Mesendoderm (in vitro differentiated cells): ENCODE data around the gene PANX1.

Experiments
- DNase-seq: peaks from one replicate; pipeline ENCODE4 v3.0.0; 2013
- H2AK5ac ChIP-seq: 2 replicates; pipeline ENCODE4 v1.6.1; 2013; ENCODE audit warnings: low read length, inconsistent platforms
- H2BK120ac ChIP-seq: 2 replicates; pipeline ENCODE4 v1.6.1; 2013; ENCODE audit warnings: low read depth, mild to moderate bottlenecking, low read length, moderate library complexity, mixed read lengths
- H2BK15ac ChIP-seq: replicated peaks from 2 replicates; pipeline ENCODE4 v1.6.1; 2013; ENCODE audit warnings: low read depth, mild to moderate bottlenecking, moderate library complexity
- H2BK5ac ChIP-seq: 2 replicates; pipeline ENCODE4 v1.6.1; 2013; ENCODE audit warnings: low read length, inconsistent platforms
- H3K18ac ChIP-seq: 2 replicates; pipeline ENCODE4 v1.6.1; 2013; ENCODE audit warnings: mild to moderate bottlenecking, low read length, mixed read lengths
- H3K23ac ChIP-seq: one replicate; pipeline ENCODE4 v1.6.1; 2013; ENCODE audit warnings: low read length
- H3K27ac ChIP-seq: 2 replicates; pipeline ENCODE4 v1.5.1; 2013; ENCODE audit warnings: low read depth, mild to moderate bottlenecking, inconsistent platforms, low read length, moderate library complexity
- H3K27me3 ChIP-seq: 2 replicates; pipeline ENCODE4 v1.6.1; 2013; ENCODE audit warnings: low read length, control low read depth, mild to moderate bottlenecking, inconsistent platforms; ENCODE audit not compliant: insufficient read depth, poor library complexity
- H3K36me3 ChIP-seq: 2 replicates; pipeline ENCODE4 v1.6.1; 2013; ENCODE audit warnings: low read length, inconsistent platforms; ENCODE audit not compliant: control insufficient read depth, insufficient read depth
- H3K4ac ChIP-seq: one replicate; pipeline ENCODE4 v1.6.1; 2013; ENCODE audit warnings: low read depth, mild to moderate bottlenecking, low read length, moderate library complexity
- H3K4me1 ChIP-seq: 2 replicates; pipeline ENCODE4 v1.6.1; 2013; ENCODE audit warnings: low read depth, low read length, inconsistent platforms; ENCODE audit not compliant: control insufficient read depth
- H3K4me2 ChIP-seq: 2 replicates; pipeline ENCODE4 v1.6.1; 2013; ENCODE audit warnings: low read length
- H3K4me3 ChIP-seq: 2 replicates; pipeline ENCODE4 v1.5.1; 2013; ENCODE audit warnings: mild to moderate bottlenecking, low read length
- H3K56ac ChIP-seq: one replicate; pipeline ENCODE4 v1.6.1; 2013; ENCODE audit warnings: low read length
- H3K79me1 ChIP-seq: 2 replicates; pipeline ENCODE4 v1.6.1; 2013; ENCODE audit warnings: low read length, inconsistent platforms
- H3K79me2 ChIP-seq: 2 replicates; pipeline ENCODE4 v1.6.1; 2013; ENCODE audit warnings: mild to moderate bottlenecking, low read length; ENCODE audit not compliant: control insufficient read depth, insufficient read depth
- H3K9ac ChIP-seq: 2 replicates; pipeline ENCODE4 v1.6.1; 2013; ENCODE audit warnings: low read length, inconsistent platforms
- H4K5ac ChIP-seq: one replicate; pipeline ENCODE4 v1.6.1; 2013; ENCODE audit warnings: low read length
- H4K8ac ChIP-seq: one replicate; pipeline ENCODE4 v1.6.1; 2013; ENCODE audit warnings: low read depth, mild to moderate bottlenecking, control low read depth, low read length, moderate library complexity
- WGBS: extraction: QIAGEN DNeasy Blood & Tissue Kit; methylation state at CpG from one replicate; pipeline ENCODE4 v1.1.7; 2013; ENCODE audit warnings: low lambda C conversion rate, missing lambda C conversion rate; ENCODE audit not compliant: insufficient coverage; ENCODE audit errors: extremely low coverage; 5-methylcytosine and 5-hydroxymethylcytosine counted together

Gene PANX1

DNA sequence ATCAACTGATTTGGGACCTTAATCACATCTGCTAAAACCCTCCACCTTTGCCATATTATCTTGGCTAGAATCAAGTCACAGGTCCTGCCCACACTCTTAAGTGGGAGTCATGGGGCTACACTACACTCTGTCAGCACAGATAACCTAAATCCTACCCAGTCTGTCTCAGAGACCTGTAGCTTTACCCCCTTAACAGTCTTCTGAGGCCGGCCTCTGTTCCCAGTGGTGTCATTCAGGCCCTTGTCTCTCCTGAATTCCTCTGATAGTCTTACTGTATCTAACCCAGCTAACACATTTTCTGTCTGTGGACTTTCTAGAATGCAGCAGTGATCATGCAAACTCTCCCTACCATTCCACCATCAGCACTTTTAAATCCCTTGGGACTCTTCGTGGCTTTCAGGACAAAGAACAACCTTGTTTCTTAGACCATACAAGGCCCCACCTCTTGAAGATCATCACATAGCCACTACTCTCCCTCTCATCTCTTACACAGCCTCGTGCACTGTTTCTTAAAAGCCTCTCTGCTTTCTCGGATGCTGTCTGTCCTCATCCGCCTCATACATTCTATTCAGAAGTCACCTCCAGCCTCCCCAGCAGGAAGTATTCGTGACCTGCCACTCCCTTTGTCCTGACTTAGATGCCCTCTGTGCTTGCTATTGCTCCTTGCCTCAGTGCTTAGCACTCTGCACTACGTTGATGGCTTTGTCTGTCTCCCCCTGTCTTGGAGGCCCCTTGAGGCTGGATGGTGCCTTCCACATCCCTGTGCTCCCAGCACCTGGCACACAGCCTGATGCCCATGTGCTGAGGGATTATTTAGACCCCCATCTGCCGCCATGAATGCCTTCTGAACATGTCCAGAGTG, 57.9 kb downstream of the PANX1 start:
- Histone ChIP-seq H3K79me2 (no peaks in the 10 kb centered on the region), H2BK120ac (no peak overlapping the region), H4K8ac (no peak overlapping the region), H3K9ac (no peak overlapping the region), H3K4ac (no peak overlapping the region), H3K23ac (no peak overlapping the region), H2AK5ac (no peak overlapping the region), H3K79me1 (no peaks in the 10 kb centered on the region), H4K5ac (no peak overlapping the region), H3K4me1 (peaks cover 2% of the 10 kb centered on the region), H3K4me2 (no peak overlapping the region), H2BK15ac (no peak overlapping the region), H3K4me3 (no peak overlapping the region), H3K27ac (no peak overlapping the region), H3K56ac (no peak overlapping the region), H3K27me3 (no peaks in the 10 kb centered on the region), H3K36me3 (no peaks in the 10 kb centered on the region), H3K18ac (no peak overlapping the region), H2BK5ac (no peak overlapping the region)
- no CpG with 5 or more reads among the region's 8 CpGs for WGBS
- DNase-seq, result peak; percentile 16

- no peaks in the 10 kb centered on the region for H3K36me3 ChIP-seq
- H2AK5ac ChIP-seq, result no peak overlapping the region
- H3K56ac ChIP-seq, result no peak overlapping the region
- no peak for DNase-seq
- H4K5ac ChIP-seq, result no peak overlapping the region
- no peak overlapping the region for H2BK5ac ChIP-seq
- no CpG with 5 or more reads among the region's 1 CpG for WGBS
- H3K4me1 ChIP-seq, result no peaks in the 10 kb centered on the region
- H3K18ac ChIP-seq, result no peak overlapping the region
- no peak overlapping the region for H3K9ac ChIP-seq
- no peak overlapping the region for H3K27ac ChIP-seq
- no peak overlapping the region for H3K23ac ChIP-seq
- no peak overlapping the region for H3K4me3 ChIP-seq
- H3K4me2 ChIP-seq, result no peak overlapping the region
- no peak overlapping the region for H2BK15ac ChIP-seq
- no peak overlapping the region for H3K4ac ChIP-seq
- no peaks in the 10 kb centered on the region for H3K79me2 ChIP-seq
- no peaks in the 10 kb centered on the region for H3K79me1 ChIP-seq
- no peak overlapping the region for H4K8ac ChIP-seq
- no peak overlapping the region for H2BK120ac ChIP-seq
- no peaks in the 10 kb centered on the region for H3K27me3 ChIP-seq
Measured at GRCh38 chr11:94193288-94193687, 64.6 kb downstream of the PANX1 start.

DNA sequence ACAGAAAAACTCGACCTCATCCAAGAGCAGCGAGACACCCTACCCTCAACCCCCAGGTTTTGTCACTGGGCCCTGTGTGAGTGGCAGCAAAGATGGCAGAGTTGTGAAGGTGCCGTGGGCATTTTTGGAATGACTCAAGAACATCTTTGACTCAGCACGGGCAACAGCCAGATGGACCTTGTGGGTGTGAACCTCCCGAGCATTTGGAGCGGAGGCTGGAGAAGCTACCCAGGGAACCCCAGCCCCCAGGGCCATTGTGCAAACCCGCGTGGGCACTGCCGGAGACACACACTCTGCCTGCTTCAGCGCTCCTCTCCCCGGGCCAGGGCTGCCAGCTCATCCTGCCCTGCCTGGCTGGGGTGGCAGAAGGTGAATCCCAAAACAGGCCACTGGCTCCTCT, 66.1 kb downstream of the PANX1 start:
- H2BK15ac ChIP-seq, result no peak overlapping the region
- H4K5ac ChIP-seq, result no peak overlapping the region
- no peaks in the 10 kb centered on the region for H3K27me3 ChIP-seq
- H4K8ac ChIP-seq, result no peak overlapping the region
- no peak overlapping the region for H3K18ac ChIP-seq
- no peaks in the 10 kb centered on the region for H3K4me1 ChIP-seq
- no peak overlapping the region for H3K4ac ChIP-seq
- H3K36me3 ChIP-seq, result no peaks in the 10 kb centered on the region
- DNase-seq, result no peak
- no peak overlapping the region for H3K56ac ChIP-seq
- no peak overlapping the region for H3K23ac ChIP-seq
- H3K27ac ChIP-seq, result no peak overlapping the region
- H2AK5ac ChIP-seq, result no peak overlapping the region
- H2BK5ac ChIP-seq, result no peak overlapping the region
- H3K79me2 ChIP-seq, result no peaks in the 10 kb centered on the region
- no peak overlapping the region for H3K4me2 ChIP-seq
- H3K4me3 ChIP-seq, result no peak overlapping the region
- no peaks in the 10 kb centered on the region for H3K79me1 ChIP-seq
- H2BK120ac ChIP-seq, result no peak overlapping the region
- no peak overlapping the region for H3K9ac ChIP-seq
- no CpG with 5 or more reads among the region's 11 CpGs for WGBS

DNA sequence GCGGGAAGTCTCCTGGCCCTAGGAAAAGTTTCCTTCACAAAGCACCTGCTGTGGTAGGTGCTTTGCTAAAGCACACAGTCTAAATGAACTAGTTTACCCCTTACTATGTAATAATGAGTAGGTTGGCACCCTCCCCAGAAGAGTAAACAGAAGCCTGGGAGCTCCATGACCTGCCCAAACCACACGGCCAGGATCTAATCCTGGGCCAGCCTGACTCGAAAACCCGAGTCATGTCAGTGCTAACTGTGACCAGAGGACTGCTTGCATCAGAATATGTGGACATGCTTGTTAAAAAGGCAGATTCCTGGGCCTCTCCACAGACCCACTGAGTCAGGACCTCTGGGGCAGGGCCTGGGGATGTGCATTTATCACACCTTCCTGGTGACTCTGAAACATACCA, 67.7 kb downstream of the PANX1 start:
- Histone ChIP-seq H2BK5ac (no peak overlapping the region), H3K79me2 (no peaks in the 10 kb centered on the region), H3K4ac (no peak overlapping the region), H4K5ac (no peak overlapping the region), H3K4me1 (no peaks in the 10 kb centered on the region), H3K27me3 (no peaks in the 10 kb centered on the region), H3K9ac (no peak overlapping the region), H4K8ac (no peak overlapping the region), H2BK15ac (no peak overlapping the region), H2BK120ac (no peak overlapping the region), H2AK5ac (no peak overlapping the region), H3K56ac (no peak overlapping the region), H3K36me3 (no peaks in the 10 kb centered on the region), H3K4me2 (no peak overlapping the region), H3K79me1 (no peaks in the 10 kb centered on the region), H3K18ac (no peak overlapping the region), H3K4me3 (no peak overlapping the region), H3K27ac (no peak overlapping the region), H3K23ac (no peak overlapping the region)
- no peak for DNase-seq
- no CpG with 5 or more reads among the region's 4 CpGs for WGBS

- H2BK15ac ChIP-seq, result no peak overlapping the region
- no peak overlapping the region for H3K4me2 ChIP-seq
- H3K9ac ChIP-seq, result no peak overlapping the region
- no CpG with 5 or more reads among the region's 3 CpGs for WGBS
- H3K27ac ChIP-seq, result no peak overlapping the region
- H3K4me3 ChIP-seq, result no peak overlapping the region
- no peak overlapping the region for H2BK5ac ChIP-seq
- no peaks in the 10 kb centered on the region for H3K79me2 ChIP-seq
- no peaks in the 10 kb centered on the region for H3K36me3 ChIP-seq
- no peak overlapping the region for H4K5ac ChIP-seq
- no peak overlapping the region for H3K56ac ChIP-seq
- H3K4ac ChIP-seq, result no peak overlapping the region
- H4K8ac ChIP-seq, result no peak overlapping the region
- DNase-seq, result no peak
- H2AK5ac ChIP-seq, result no peak overlapping the region
- H3K18ac ChIP-seq, result no peak overlapping the region
- H3K23ac ChIP-seq, result no peak overlapping the region
- H3K27me3 ChIP-seq, result no peaks in the 10 kb centered on the region
- no peaks in the 10 kb centered on the region for H3K4me1 ChIP-seq
- H2BK120ac ChIP-seq, result no peak overlapping the region
- no peaks in the 10 kb centered on the region for H3K79me1 ChIP-seq
Measured at GRCh38 chr11:94198718-94199117, 70.1 kb downstream of the PANX1 start.
